ENCODE data around the gene VPS35.
"Not testable (repeated sequence)": the region's sequence is repeated elsewhere in the genome, so short reads cannot be mapped to it uniquely, and the experiment has no call there.

Gene VPS35

GRCh38 chr16:46658925-46659324, 30.1 kb downstream of the VPS35 start:
- no peak for DNase-seq (ENCODE audit: low spot score)

GRCh38 chr16:46651305-46651704, 37.7 kb downstream of the VPS35 start:
- no peak for DNase-seq (ENCODE audit: low spot score)

- DNase-seq (ENCODE audit: low spot score): no peak
Observed at GRCh38 chr16:46650254-46650623, 38.7 kb downstream of the VPS35 start.

- no peak for DNase-seq (ENCODE audit: low spot score)
Observed at GRCh38 chr16:46649588-46650253, 39.3 kb downstream of the VPS35 start.

- DNase-seq (ENCODE audit: low spot score): no peak
Observed at GRCh38 chr16:46648656-46649055, 40.3 kb downstream of the VPS35 start.

GRCh38 chr16:46638947-46639925, 49.7 kb downstream of the VPS35 start:
- no peak for DNase-seq (ENCODE audit: low spot score)

- DNase-seq (ENCODE audit: low spot score): no peak
Observed at GRCh38 chr16:46632778-46633733, 55.9 kb downstream of the VPS35 start.

- DNase-seq (ENCODE audit: low spot score): peak; percentile 55
Observed at GRCh38 chr16:46629331-46630219, 59.4 kb downstream of the VPS35 start.

- DNase-seq (ENCODE audit: low spot score): no peak
Observed at GRCh38 chr16:46627746-46628145, 61.2 kb downstream of the VPS35 start.

GRCh38 chr16:46626681-46627080, 62.3 kb downstream of the VPS35 start:
- not testable (repeated sequence) for DNase-seq (ENCODE audit: low spot score)

GRCh38 chr16:46624862-46625261, 64.1 kb downstream of the VPS35 start:
- DNase-seq (ENCODE audit: low spot score): not testable (repeated sequence)

- DNase-seq (ENCODE audit: low spot score): not testable (repeated sequence)
Observed at GRCh38 chr16:46623707-46624106, 65.3 kb downstream of the VPS35 start.

GRCh38 chr16:46623246-46623645, 65.7 kb downstream of the VPS35 start:
- not testable (repeated sequence) for DNase-seq (ENCODE audit: low spot score)

- DNase-seq (ENCODE audit: low spot score): no peak
Observed at GRCh38 chr16:46621934-46622676, 66.9 kb downstream of the VPS35 start.

GRCh38 chr16:46621006-46621933, 67.7 kb downstream of the VPS35 start, which contains the start of gene SHCBP1:
SHCBP1 (minus strand) TSS chr16:46621379; CDS start chr16:46621359, 20 bp downstream.
- peak; percentile 91 for DNase-seq (ENCODE audit: low spot score)

- no peak for DNase-seq (ENCODE audit: low spot score)
Observed at GRCh38 chr16:46620266-46621005, 68.5 kb downstream of the VPS35 start.

- no peak for DNase-seq (ENCODE audit: low spot score)
Observed at GRCh38 chr16:46618516-46618915, 70.5 kb downstream of the VPS35 start.

GRCh38 chr16:46614006-46614405, 75.0 kb downstream of the VPS35 start:
- no peak for DNase-seq (ENCODE audit: low spot score)

Measured in HuH-7 (cell line).